ENCODE measurements around the gene LRRC75A. TPM values are rescaled to one million over a fixed set of nuclear protein-coding genes. Genes with fewer than 3 reads are reported as not detected.
A peak's percentile ranks its signal among the peaks of the same experiment; 100 is the strongest.

Gene LRRC75A
- total and polyA plus RNA-seq, 2 donors (not counting 1 experiment from before 2014, with no cell fraction given): 2.0 to 3.4 TPM

- Histone ChIP-seq H3K9me3 (ENCODE audit: control extremely low read depth in 1 of 3, control insufficient read depth in 2 of 3, insufficient read depth in 1 of 3, low read length in 2 of 3) (no peaks in the 10 kb centered on the region), H3K9ac (ENCODE audit: low read length) (no peak overlapping the region)
- H3K27ac Mint-ChIP-seq: no peak overlapping the region
These were observed 29.2 kb upstream of the LRRC75A start for GRCh38 chr17:16521070-16521727.

More at GRCh38 chr17:16521070-16521727, 29.2 kb upstream of the LRRC75A start:
- no peak overlapping the region for H3K27ac ChIP-seq (ENCODE audit: low read length in 2 of 2)
- no peak overlapping the region for H3K4me3 ChIP-seq (ENCODE audit: control extremely low read depth in 1 of 5, extremely low read depth in 1 of 5, insufficient read depth in 1 of 5, low read depth in 2 of 5, low read length in 4 of 5)
- H3K36me3 ChIP-seq (replicated peaks in 1 of 2; ENCODE audit: control extremely low read depth in 1 of 2, control insufficient read depth in 1 of 2, extremely low read depth in 1 of 2, insufficient read depth in 2 of 2, low read length in 1 of 2): no peaks in the 10 kb centered on the region
- H3K4me3 Mint-ChIP-seq: no peak overlapping the region
- H2AFZ ChIP-seq (ENCODE audit: insufficient read depth, low read depth, low read length, poor library complexity, severe bottlenecking): peak overlapping the region; percentile 67
- H3K4me1 Mint-ChIP-seq: peaks cover 7% of the 10 kb centered on the region
- peak overlapping the region; percentile 16 for H3K4me2 ChIP-seq (replicated peaks; ENCODE audit: low read depth, low read length, poor library complexity, severe bottlenecking)
- WGBS (ENCODE audit: insufficient coverage): 41% methylated on average over 7 of the region's 7 CpGs
- H3K27me3 Mint-ChIP-seq: peaks cover 51% of the 10 kb centered on the region
- intact Hi-C loops (cut with micrococcal nuclease): loop anchor here (1.0 to 5.0 kb wide), 3 partner anchors 68 to 304 kb away; partner anchors contain the start of genes NCOR1 and PIGL
- ChIA-PET CTCF (interaction anchor here (0.5 to 7.2 kb wide), 38 partner anchors 10 to 692 kb away, joined by 3 to 158 read pairs (median 4); partner anchors contain the start of genes CENPV, TRPV2 and UBB), POLR2A (interaction anchor here (0.6 to 1.1 kb wide), 2 partner anchors 9 to 191 kb away, joined by 3 to 5 read pairs; no protein-coding TSS in a partner anchor)
- peak; percentile 80 for DNase-seq
- peaks cover 0 to 18% (median 7%) of the 10 kb centered on the region in 4 experiments for H3K27me3 ChIP-seq (replicated peaks in 1 of 4; ENCODE audit: control extremely low read depth in 1 of 4, control insufficient read depth in 3 of 4, insufficient read depth in 4 of 4, low read length in 3 of 4)
- ATAC-seq (ENCODE audit: low read depth): peak; percentile 88
- no peaks in the 10 kb centered on the region for H3K9me3 Mint-ChIP-seq (ENCODE audit: insufficient read depth)
- H4K20me1 ChIP-seq (ENCODE audit: control insufficient read depth, insufficient read depth, low read length, poor library complexity, severe bottlenecking): no peaks in the 10 kb centered on the region
- TF ChIP-seq EZH2 (IDR thresholded peaks at IDR 0.05; ENCODE audit: borderline replicate concordance, insufficient read depth, low read depth, low read length, poor library complexity, severe bottlenecking) (no peak), CTCF (IDR thresholded peaks at IDR 0.05) (peak; percentile 86)
- no peaks in the 10 kb centered on the region for H3K79me2 ChIP-seq (ENCODE audit: control insufficient read depth, insufficient read depth, low read length)
- H3K4me1 ChIP-seq (ENCODE audit: control insufficient read depth in 2 of 2, insufficient read depth in 2 of 2, low read length in 2 of 2): peaks cover 0 to 4% of the 10 kb centered on the region in 2 donors

Data from B cell (primary cell).